ENCODE data around the gene DCX. TPM values are rescaled to one million over a fixed set of nuclear protein-coding genes. Genes with fewer than 3 reads are reported as not detected.

Gene DCX
- total RNA-seq, 1 experiment from 2014 or later = 0.13 TPM

- intact Hi-C loops (cut with micrococcal nuclease; ENCODE audit: unreplicated experiment) (loop anchor here (10.0 kb wide), 1 partner anchor 183 kb away; no protein-coding TSS in a partner anchor), in situ Hi-C loops (cut with HindIII; ENCODE audit: low pct_unique_long_range_greater_than_20kb, low sequenced_read_pairs) (no loop called here)
- POLR2A ChIA-PET = no interaction called here
- Histone ChIP-seq H3K27me3 (ENCODE audit: control insufficient read depth, insufficient read depth, low read length) (peaks cover 2% of the 10 kb centered on the region; the same call in 1 of the 2 replicates), H3K4me1 (ENCODE audit: control insufficient read depth, insufficient read depth, low read length) (no peaks in the 10 kb centered on the region), H3K9me3 (ENCODE audit: control insufficient read depth, insufficient read depth, low read depth, low read length) (no peaks in the 10 kb centered on the region), H3K4me3 (ENCODE audit: low read depth in 2 of 2, low read length in 2 of 2) (no peak overlapping the region), H3K27ac (ENCODE audit: low read length) (no peak overlapping the region), H3K36me3 (ENCODE audit: control insufficient read depth, insufficient read depth, low read length) (no peaks in the 10 kb centered on the region)
- no peak for TF ChIP-seq SIN3A (IDR thresholded peaks at IDR 0.05; ENCODE audit: borderline replicate concordance, insufficient read depth, low read depth, low read length)
- TF ChIP-seq REST (IDR thresholded peaks at IDR 0.05; ENCODE audit: insufficient read depth in 1 of 2, low read depth in 2 of 2, low read length in 1 of 2) = no peak
- TF ChIP-seq CTCF (IDR thresholded peaks at IDR 0.05) = no peak
- CTCF ChIA-PET = no interaction called here
- no peak for ATAC-seq
- no TSS peak for BruUV-seq (replicated peaks)
- DNase-seq (ENCODE audit: low read depth, low spot score) = no peak
These were observed 149.9 kb downstream of the DCX start for GRCh38 chrX:111262086-111262485.

- Histone ChIP-seq H3K4me3 (ENCODE audit: low read depth in 2 of 2, low read length in 2 of 2) (no peak overlapping the region), H3K4me1 (ENCODE audit: control insufficient read depth, insufficient read depth, low read length) (no peaks in the 10 kb centered on the region), H3K9me3 (ENCODE audit: control insufficient read depth, insufficient read depth, low read depth, low read length) (no peaks in the 10 kb centered on the region), H3K36me3 (ENCODE audit: control insufficient read depth, insufficient read depth, low read length) (no peaks in the 10 kb centered on the region), H3K27me3 (ENCODE audit: control insufficient read depth, insufficient read depth, low read length) (no peaks in the 10 kb centered on the region; the same call in 1 of the 2 replicates), H3K27ac (ENCODE audit: low read length) (no peak overlapping the region)
- in situ Hi-C loops (cut with HindIII; ENCODE audit: low pct_unique_long_range_greater_than_20kb, low sequenced_read_pairs) (no loop called here), intact Hi-C loops (cut with micrococcal nuclease; ENCODE audit: unreplicated experiment) (loop anchor here (10.0 kb wide), 1 partner anchor 184 kb away; no protein-coding TSS in a partner anchor)
- DNase-seq (ENCODE audit: low read depth, low spot score) (no peak), ATAC-seq (no peak)
- ChIA-PET POLR2A (no interaction called here), CTCF (no interaction called here)
- BruUV-seq (replicated peaks) = no TSS peak
- TF ChIP-seq TCF7L2 (IDR thresholded peaks at IDR 0.05; ENCODE audit: low read depth, low read length) (no peak), CTCF (IDR thresholded peaks at IDR 0.05) (no peak), REST (IDR thresholded peaks at IDR 0.05; ENCODE audit: insufficient read depth in 1 of 2, low read depth in 2 of 2, low read length in 1 of 2) (no peak), SIN3A (IDR thresholded peaks at IDR 0.05; ENCODE audit: borderline replicate concordance, insufficient read depth, low read depth, low read length) (no peak), POLR2AphosphoS5 (IDR thresholded peaks at IDR 0.05; ENCODE audit: low read depth, low read length) (no peak)
These were observed 151.5 kb downstream of the DCX start for GRCh38 chrX:111260451-111260850.

Measured in Panc1 (cell line).